Activated CD4-positive, alpha-beta memory T cell treated with anti-CD3 and anti-CD28 coated beads, Interleukin-2, amount 10 ng/mL, durations not matched to agents 7 days and 5 days (primary cell): ENCODE measurements around the gene NKIRAS1. TPM values are rescaled to one million over a fixed set of nuclear protein-coding genes. Genes with fewer than 3 reads are reported as not detected.
"Not testable (repeated sequence)": the region's sequence is repeated elsewhere in the genome, so short reads cannot be mapped to it uniquely, and the experiment has no call there.

Source experiments
- CTCF ChIA-PET: fragments of 350-600 bp; sonication (Branson Sonifier 250); formaldehyde crosslinking; loops from one replicate; lab custom pipeline; 2021; ENCODE audit warnings: antibody characterized with exemption, inconsistent platforms; lab: Charles Lee
- POLR2A ChIA-PET: fragments of 350-600 bp; sonication (Branson Sonifier 250); formaldehyde crosslinking; loops from one replicate; lab custom pipeline; 2021; ENCODE audit warnings: antibody characterized with exemption; lab: Charles Lee
- DNase-seq: peaks from one replicate; pipeline ENCODE4 v3.0.0-alpha.2; 2020
- H3K27ac Mint-ChIP-seq: one replicate; pipeline ENCODE4 v1.8.0; 2021; ENCODE audit warnings: mild to moderate bottlenecking, mixed read lengths
- H3K27me3 Mint-ChIP-seq: one replicate; pipeline ENCODE4 v1.8.0; 2021; ENCODE audit warnings: mixed read lengths
- H3K36me3 Mint-ChIP-seq: one replicate; pipeline ENCODE4 v1.8.0; 2021; ENCODE audit warnings: low read depth, mixed read lengths
- H3K4me1 Mint-ChIP-seq: one replicate; pipeline ENCODE4 v1.8.0; 2021; ENCODE audit warnings: mixed read lengths
- H3K4me3 Mint-ChIP-seq: one replicate; pipeline ENCODE4 v1.8.0; 2021; ENCODE audit warnings: mild to moderate bottlenecking, mixed read lengths
- H3K9me3 Mint-ChIP-seq: one replicate; pipeline ENCODE4 v1.8.0; 2021; ENCODE audit warnings: mixed read lengths
- total RNA-seq, 2 experiments: library from RNA; stranded (reverse); gene quantifications; one replicate each; pipeline ENCODE4 v1.2.3, GENCODE V29; 2021

NKIRAS1 gene
- total RNA-seq, 2 experiments from 2014 or later = 3.0 to 3.1 TPM

GRCh38 chr3:23934253-23934652 lies 17.5 kb upstream of the NKIRAS1 start:
- no peak overlapping the region for H3K27ac Mint-ChIP-seq
- H3K27me3 Mint-ChIP-seq = peaks cover 15% of the 10 kb centered on the region
- H3K36me3 Mint-ChIP-seq = no peaks in the 10 kb centered on the region
- ChIA-PET POLR2A (interaction anchor here (1.3 kb wide), 1 partner anchor 17 kb away, joined by 4 read pairs; the partner anchor contains the start of genes NKIRAS1 and RPL15), CTCF (no interaction called here)
- no peak overlapping the region for H3K4me3 Mint-ChIP-seq
- no peaks in the 10 kb centered on the region for H3K9me3 Mint-ChIP-seq
- DNase-seq = no peak
- peaks cover 2% of the 10 kb centered on the region for H3K4me1 Mint-ChIP-seq

GRCh38 chr3:23932571-23932970 lies 15.8 kb upstream of the NKIRAS1 start:
- Mint-ChIP-seq H3K4me3 (no peak overlapping the region), H3K4me1 (peaks cover 2% of the 10 kb centered on the region), H3K27ac (no peak overlapping the region), H3K27me3 (peaks cover 13% of the 10 kb centered on the region), H3K36me3 (no peaks in the 10 kb centered on the region), H3K9me3 (no peaks in the 10 kb centered on the region)
- no peak for DNase-seq
- ChIA-PET CTCF (no interaction called here), POLR2A (interaction anchor here (4.3 kb wide), 1 partner anchor 15 kb away, joined by 20 read pairs; the partner anchor contains the start of genes NKIRAS1 and RPL15)

- Mint-ChIP-seq H3K27me3 (peaks cover 8% of the 10 kb centered on the region), H3K4me3 (no peak overlapping the region), H3K4me1 (peaks cover 2% of the 10 kb centered on the region), H3K36me3 (no peaks in the 10 kb centered on the region), H3K9me3 (no peaks in the 10 kb centered on the region), H3K27ac (no peak overlapping the region)
- ChIA-PET POLR2A (interaction anchor here (4.3 kb wide), 1 partner anchor 14 kb away, joined by 20 read pairs; the partner anchor contains the start of genes NKIRAS1 and RPL15), CTCF (no interaction called here)
- DNase-seq = no peak
Measured at GRCh38 chr3:23931597-23931996, 14.8 kb upstream of the NKIRAS1 start.

- Mint-ChIP-seq H3K9me3 (no peaks in the 10 kb centered on the region), H3K27ac (no peak overlapping the region), H3K4me3 (no peak overlapping the region), H3K4me1 (peaks cover 2% of the 10 kb centered on the region), H3K27me3 (peaks cover 2% of the 10 kb centered on the region), H3K36me3 (no peaks in the 10 kb centered on the region)
- ChIA-PET CTCF (interaction anchor here (0.5 to 2.1 kb wide), 3 partner anchors 12 to 28 kb away, joined by 3 to 6 read pairs (median 4); partner anchors contain the start of genes NKIRAS1 and RPL15), POLR2A (interaction anchor here (1.0 to 4.3 kb wide), 3 partner anchors 11 to 18 kb away, joined by 3 to 20 read pairs (median 20); partner anchors contain the start of genes NKIRAS1 and RPL15)
- no peak for DNase-seq
Measured at GRCh38 chr3:23928524-23928923, 11.7 kb upstream of the NKIRAS1 start.

- H3K27me3 Mint-ChIP-seq = peaks cover 2% of the 10 kb centered on the region
- DNase-seq = no peak
- ChIA-PET POLR2A (interaction anchor here (1.6 to 2.2 kb wide), 2 partner anchors 9 to 20 kb away, joined by 6 to 20 read pairs; partner anchors contain the start of genes NKIRAS1 and RPL15), CTCF (interaction anchor here (2.1 kb wide), 1 partner anchor 10 kb away, joined by 6 read pairs; the partner anchor contains the start of genes NKIRAS1 and RPL15)
- no peak overlapping the region for H3K27ac Mint-ChIP-seq
- H3K36me3 Mint-ChIP-seq = peaks cover 3% of the 10 kb centered on the region
- H3K4me1 Mint-ChIP-seq = peaks cover 2% of the 10 kb centered on the region
- H3K9me3 Mint-ChIP-seq = no peaks in the 10 kb centered on the region
- no peak overlapping the region for H3K4me3 Mint-ChIP-seq
Measured at GRCh38 chr3:23926736-23927135, 9.9 kb upstream of the NKIRAS1 start.

- Mint-ChIP-seq H3K4me1 (no peaks in the 10 kb centered on the region), H3K27ac (no peak overlapping the region), H3K9me3 (no peaks in the 10 kb centered on the region), H3K4me3 (no peak overlapping the region), H3K27me3 (no peaks in the 10 kb centered on the region), H3K36me3 (peaks cover 5% of the 10 kb centered on the region)
- ChIA-PET POLR2A (interaction anchor here (1.6 to 2.2 kb wide), 3 partner anchors 9 to 20 kb away, joined by 6 to 20 read pairs (median 6); partner anchors contain the start of genes NKIRAS1 and RPL15), CTCF (no interaction called here)
- no peak for DNase-seq
Measured at GRCh38 chr3:23926246-23926645, 9.5 kb upstream of the NKIRAS1 start.

- DNase-seq = no peak
- H3K4me3 Mint-ChIP-seq = no peak overlapping the region
- ChIA-PET CTCF (interaction anchor here (2.5 kb wide), 1 partner anchor 35 kb away, joined by 7 read pairs; no protein-coding TSS in a partner anchor), POLR2A (interaction anchor here (1.4 to 1.5 kb wide), 2 partner anchors 12 to 18 kb away, joined by 3 to 4 read pairs; no protein-coding TSS in a partner anchor)
- H3K36me3 Mint-ChIP-seq = peaks cover 27% of the 10 kb centered on the region
- H3K9me3 Mint-ChIP-seq = no peaks in the 10 kb centered on the region
- H3K4me1 Mint-ChIP-seq = peaks cover 19% of the 10 kb centered on the region
- no peak overlapping the region for H3K27ac Mint-ChIP-seq
- no peaks in the 10 kb centered on the region for H3K27me3 Mint-ChIP-seq
Measured at GRCh38 chr3:23923786-23924185, 7.0 kb upstream of the NKIRAS1 start.

GRCh38 chr3:23921052-23921511 lies 4.3 kb upstream of the NKIRAS1 start:
- Mint-ChIP-seq H3K4me1 (peaks cover 39% of the 10 kb centered on the region), H3K27ac (no peak overlapping the region), H3K4me3 (no peak overlapping the region), H3K36me3 (peaks cover 47% of the 10 kb centered on the region), H3K27me3 (no peaks in the 10 kb centered on the region), H3K9me3 (no peaks in the 10 kb centered on the region)
- CTCF ChIA-PET = interaction anchor here (0.7 to 2.1 kb wide), 2 partner anchors 32 to 1001 kb away, joined by 3 to 6 read pairs; no protein-coding TSS in a partner anchor
- no peak for DNase-seq
- POLR2A ChIA-PET = interaction anchor here (1.4 kb wide), 1 partner anchor 9 kb away, joined by 5 read pairs; no protein-coding TSS in a partner anchor

- POLR2A ChIA-PET = interaction anchor here (1.2 to 4.7 kb wide), 2 partner anchors 29 to 110 kb away, joined by 5 to 99 read pairs; no protein-coding TSS in a partner anchor
- peak overlapping the region; percentile 31 for H3K27ac Mint-ChIP-seq
- CTCF ChIA-PET = no interaction called here
- peaks cover 46% of the 10 kb centered on the region for H3K4me1 Mint-ChIP-seq
- peaks cover 5% of the 10 kb centered on the region for H3K27me3 Mint-ChIP-seq
- H3K36me3 Mint-ChIP-seq = peaks cover 51% of the 10 kb centered on the region
- H3K9me3 Mint-ChIP-seq = no peaks in the 10 kb centered on the region
- peak overlapping the region; percentile 10 for H3K4me3 Mint-ChIP-seq
- no peak for DNase-seq
Measured at GRCh38 chr3:23920151-23920655, 3.4 kb upstream of the NKIRAS1 start.

GRCh38 chr3:23919628-23920027 lies 2.8 kb upstream of the NKIRAS1 start:
- CTCF ChIA-PET = no interaction called here
- H3K9me3 Mint-ChIP-seq = no peaks in the 10 kb centered on the region

GRCh38 chr3:23918331-23918730 lies 1.5 kb upstream of the NKIRAS1 start:
- ChIA-PET CTCF (interaction anchor here (3.3 kb wide), 1 partner anchor 26 kb away, joined by 13 read pairs; no protein-coding TSS in a partner anchor), POLR2A (interaction anchor here (0.8 to 4.7 kb wide), 11 partner anchors 7 to 109 kb away, joined by 3 to 99 read pairs (median 15); no protein-coding TSS in a partner anchor)
- DNase-seq, H3K27me3 Mint-ChIP-seq, H3K9me3 Mint-ChIP-seq: not testable (repeated sequence)
- Mint-ChIP-seq H3K27ac (peak overlapping the region; percentile 93), H3K36me3 (peaks cover 51% of the 10 kb centered on the region), H3K4me1 (peaks cover 53% of the 10 kb centered on the region), H3K4me3 (peak overlapping the region; percentile 98)

More at GRCh38 chr3:23919628-23920027, 2.8 kb upstream of the NKIRAS1 start:
- H3K4me3 Mint-ChIP-seq = peak overlapping the region; percentile 10
- peaks cover 5% of the 10 kb centered on the region for H3K27me3 Mint-ChIP-seq
- peaks cover 48% of the 10 kb centered on the region for H3K4me1 Mint-ChIP-seq
- DNase-seq = no peak
- no peak overlapping the region for H3K27ac Mint-ChIP-seq
- POLR2A ChIA-PET = interaction anchor here (1.2 to 4.7 kb wide), 2 partner anchors 29 to 110 kb away, joined by 5 to 99 read pairs; no protein-coding TSS in a partner anchor
- H3K36me3 Mint-ChIP-seq = peaks cover 51% of the 10 kb centered on the region

- H3K9me3 Mint-ChIP-seq, DNase-seq, H3K27me3 Mint-ChIP-seq: not testable (repeated sequence)
- POLR2A ChIA-PET = interaction anchor here (0.6 to 4.7 kb wide), 25 partner anchors 8 to 1872 kb away, joined by 3 to 99 read pairs (median 6); partner anchors contain the start of gene OXSM
- CTCF ChIA-PET = interaction anchor here (1.2 to 3.3 kb wide), 5 partner anchors 10 to 33 kb away, joined by 4 to 13 read pairs (median 5); no protein-coding TSS in a partner anchor
- peak overlapping the region; percentile 98 for H3K4me3 Mint-ChIP-seq
- peak overlapping the region; percentile 93 for H3K27ac Mint-ChIP-seq
- H3K4me1 Mint-ChIP-seq = peaks cover 53% of the 10 kb centered on the region
- peaks cover 49% of the 10 kb centered on the region for H3K36me3 Mint-ChIP-seq
Measured at GRCh38 chr3:23917679-23918303, 1.0 kb upstream of the NKIRAS1 start.
